ENCODE measurements around the gene TTC17.
"Not testable (repeated sequence)": the region's sequence is repeated elsewhere in the genome, so short reads cannot be mapped to it uniquely, and the experiment has no call there.

TTC17 gene

GRCh38 chr11:43459246-43459645 lies 100.5 kb downstream of the TTC17 start:
- Mint-ChIP-seq H3K4me3 (no peak overlapping the region), H3K27me3 (no peaks in the 10 kb centered on the region), H3K27ac (no peak overlapping the region), H3K9me3 (peaks cover 24% of the 10 kb centered on the region), H3K36me3 (ENCODE audit: low read depth) (peaks cover 88% of the 10 kb centered on the region), H3K4me1 (ENCODE audit: low read depth) (no peaks in the 10 kb centered on the region)

GRCh38 chr11:43462359-43462758 lies 103.6 kb downstream of the TTC17 start:
- H3K36me3 Mint-ChIP-seq (ENCODE audit: low read depth) = peaks cover 94% of the 10 kb centered on the region
- H3K4me3 Mint-ChIP-seq = no peak overlapping the region
- H3K4me1 Mint-ChIP-seq (ENCODE audit: low read depth) = no peaks in the 10 kb centered on the region
- H3K27ac Mint-ChIP-seq = no peak overlapping the region
- peaks cover 51% of the 10 kb centered on the region for H3K9me3 Mint-ChIP-seq
- H3K27me3 Mint-ChIP-seq = no peaks in the 10 kb centered on the region

- Mint-ChIP-seq H3K36me3 (ENCODE audit: low read depth) (peaks cover 79% of the 10 kb centered on the region), H3K9me3 (peaks cover 56% of the 10 kb centered on the region), H3K27ac (no peak overlapping the region)
These were observed 109.2 kb downstream of the TTC17 start for GRCh38 chr11:43467958-43468357.

GRCh38 chr11:43477491-43477890 lies 118.8 kb downstream of the TTC17 start:
- H3K27me3 Mint-ChIP-seq; H3K4me1 Mint-ChIP-seq (ENCODE audit: low read depth); H3K27ac Mint-ChIP-seq; H3K4me3 Mint-ChIP-seq: not testable (repeated sequence)
- H3K36me3 Mint-ChIP-seq (ENCODE audit: low read depth) = peaks cover 61% of the 10 kb centered on the region
- peaks cover 35% of the 10 kb centered on the region for H3K9me3 Mint-ChIP-seq

More at GRCh38 chr11:43467958-43468357, 109.2 kb downstream of the TTC17 start:
- Mint-ChIP-seq H3K27me3 (no peaks in the 10 kb centered on the region), H3K4me3 (no peak overlapping the region), H3K4me1 (ENCODE audit: low read depth) (no peaks in the 10 kb centered on the region)

- peaks cover 47% of the 10 kb centered on the region for H3K36me3 Mint-ChIP-seq (ENCODE audit: low read depth)
- no peak overlapping the region for H3K27ac Mint-ChIP-seq
- H3K9me3 Mint-ChIP-seq = peaks cover 4% of the 10 kb centered on the region
- no peaks in the 10 kb centered on the region for H3K27me3 Mint-ChIP-seq
- no peaks in the 10 kb centered on the region for H3K4me1 Mint-ChIP-seq (ENCODE audit: low read depth)
- no peak overlapping the region for H3K4me3 Mint-ChIP-seq
These were observed 127.4 kb downstream of the TTC17 start for GRCh38 chr11:43486141-43486540.

GRCh38 chr11:43489869-43490465 lies 131.2 kb downstream of the TTC17 start:
- no peaks in the 10 kb centered on the region for H3K9me3 Mint-ChIP-seq
- H3K27me3 Mint-ChIP-seq = no peaks in the 10 kb centered on the region
- H3K4me1 Mint-ChIP-seq (ENCODE audit: low read depth) = peaks cover 7% of the 10 kb centered on the region
- H3K36me3 Mint-ChIP-seq (ENCODE audit: low read depth) = peaks cover 54% of the 10 kb centered on the region
- no peak overlapping the region for H3K4me3 Mint-ChIP-seq
- no peak overlapping the region for H3K27ac Mint-ChIP-seq

- Mint-ChIP-seq H3K4me3 (no peak overlapping the region), H3K9me3 (no peaks in the 10 kb centered on the region), H3K27ac (peak overlapping the region; percentile 9), H3K36me3 (ENCODE audit: low read depth) (peaks cover 44% of the 10 kb centered on the region), H3K4me1 (ENCODE audit: low read depth) (peaks cover 7% of the 10 kb centered on the region), H3K27me3 (no peaks in the 10 kb centered on the region)
These were observed 134.0 kb downstream of the TTC17 start for GRCh38 chr11:43492701-43493100.

- no peak overlapping the region for H3K4me3 Mint-ChIP-seq
- peaks cover 7% of the 10 kb centered on the region for H3K4me1 Mint-ChIP-seq (ENCODE audit: low read depth)
- peaks cover 39% of the 10 kb centered on the region for H3K36me3 Mint-ChIP-seq (ENCODE audit: low read depth)
- no peak overlapping the region for H3K27ac Mint-ChIP-seq
- no peaks in the 10 kb centered on the region for H3K9me3 Mint-ChIP-seq
- H3K27me3 Mint-ChIP-seq = no peaks in the 10 kb centered on the region
These were observed 134.7 kb downstream of the TTC17 start for GRCh38 chr11:43493431-43493830.

GRCh38 chr11:43497144-43497543 lies 138.4 kb downstream of the TTC17 start:
- H3K36me3 Mint-ChIP-seq (ENCODE audit: low read depth) = peaks cover 18% of the 10 kb centered on the region
- H3K27me3 Mint-ChIP-seq = peaks cover 5% of the 10 kb centered on the region
- no peak overlapping the region for H3K27ac Mint-ChIP-seq
- H3K9me3 Mint-ChIP-seq = no peaks in the 10 kb centered on the region
- no peak overlapping the region for H3K4me3 Mint-ChIP-seq
- peaks cover 7% of the 10 kb centered on the region for H3K4me1 Mint-ChIP-seq (ENCODE audit: low read depth)

- no peak overlapping the region for H3K27ac Mint-ChIP-seq
- no peaks in the 10 kb centered on the region for H3K9me3 Mint-ChIP-seq
- H3K4me1 Mint-ChIP-seq (ENCODE audit: low read depth) = no peaks in the 10 kb centered on the region
- H3K27me3 Mint-ChIP-seq = peaks cover 5% of the 10 kb centered on the region
- H3K36me3 Mint-ChIP-seq (ENCODE audit: low read depth) = peaks cover 5% of the 10 kb centered on the region
- H3K4me3 Mint-ChIP-seq = no peak overlapping the region
These were observed 139.8 kb downstream of the TTC17 start for GRCh38 chr11:43498561-43498960.

GRCh38 chr11:43503417-43503816 lies 144.7 kb downstream of the TTC17 start:
- H3K36me3 Mint-ChIP-seq (ENCODE audit: low read depth) = no peaks in the 10 kb centered on the region
- H3K4me1 Mint-ChIP-seq (ENCODE audit: low read depth) = peaks cover under 1% of the 10 kb centered on the region
- no peak overlapping the region for H3K4me3 Mint-ChIP-seq
- H3K9me3 Mint-ChIP-seq = no peaks in the 10 kb centered on the region
- H3K27me3 Mint-ChIP-seq = peaks cover 10% of the 10 kb centered on the region
- no peak overlapping the region for H3K27ac Mint-ChIP-seq

GRCh38 chr11:43504316-43504950 lies 145.7 kb downstream of the TTC17 start:
- Mint-ChIP-seq H3K27me3 (peaks cover 10% of the 10 kb centered on the region), H3K36me3 (ENCODE audit: low read depth) (no peaks in the 10 kb centered on the region), H3K27ac (no peak overlapping the region), H3K4me3 (no peak overlapping the region), H3K4me1 (ENCODE audit: low read depth) (peaks cover 5% of the 10 kb centered on the region), H3K9me3 (no peaks in the 10 kb centered on the region)

GRCh38 chr11:43505171-43505570 lies 146.5 kb downstream of the TTC17 start:
- H3K4me3 Mint-ChIP-seq = no peak overlapping the region

GRCh38 chr11:43507171-43507570 lies 148.5 kb downstream of the TTC17 start:
- Mint-ChIP-seq H3K9me3 (no peaks in the 10 kb centered on the region), H3K27me3 (peaks cover 6% of the 10 kb centered on the region), H3K36me3 (ENCODE audit: low read depth) (no peaks in the 10 kb centered on the region), H3K4me3 (no peak overlapping the region), H3K4me1 (ENCODE audit: low read depth) (peaks cover 5% of the 10 kb centered on the region), H3K27ac (peak overlapping the region; percentile 11)

More at GRCh38 chr11:43505171-43505570, 146.5 kb downstream of the TTC17 start:
- Mint-ChIP-seq H3K4me1 (ENCODE audit: low read depth) (peaks cover 5% of the 10 kb centered on the region), H3K9me3 (no peaks in the 10 kb centered on the region), H3K27ac (no peak overlapping the region), H3K27me3 (peaks cover 10% of the 10 kb centered on the region), H3K36me3 (ENCODE audit: low read depth) (no peaks in the 10 kb centered on the region)

- peaks cover 6% of the 10 kb centered on the region for H3K27me3 Mint-ChIP-seq
- peaks cover 5% of the 10 kb centered on the region for H3K4me1 Mint-ChIP-seq (ENCODE audit: low read depth)
- H3K27ac Mint-ChIP-seq = no peak overlapping the region
- H3K4me3 Mint-ChIP-seq = no peak overlapping the region
- H3K36me3 Mint-ChIP-seq (ENCODE audit: low read depth) = no peaks in the 10 kb centered on the region
- peaks cover 4% of the 10 kb centered on the region for H3K9me3 Mint-ChIP-seq
These were observed 149.8 kb downstream of the TTC17 start for GRCh38 chr11:43508511-43508918.

- Mint-ChIP-seq H3K9me3 (peaks cover 4% of the 10 kb centered on the region), H3K4me1 (ENCODE audit: low read depth) (peaks cover 5% of the 10 kb centered on the region), H3K36me3 (ENCODE audit: low read depth) (no peaks in the 10 kb centered on the region), H3K4me3 (no peak overlapping the region), H3K27ac (no peak overlapping the region), H3K27me3 (peaks cover 4% of the 10 kb centered on the region)
These were observed 153.2 kb downstream of the TTC17 start for GRCh38 chr11:43511959-43512358.
